BE2C (cell line): ENCODE measurements around the gene MXD4.
A peak's percentile ranks its signal among the peaks of the same experiment; 100 is the strongest.
"Not testable (repeated sequence)": the region's sequence is repeated elsewhere in the genome, so short reads cannot be mapped to it uniquely, and the experiment has no call there.

Experiments
- DNase-seq: peaks from one replicate; pipeline ENCODE4 v3.0.0-alpha.2; 2020
- H3K27me3 ChIP-seq: fragments of 250-450 bp; sonication (Bioruptor Pico); 2 replicates; pipeline ENCODE4 v1.5.1; 2020; ENCODE audit warnings: mild to moderate bottlenecking
- H3K36me3 ChIP-seq: fragments of 250-450 bp; sonication (Bioruptor Pico); 2 replicates; pipeline ENCODE4 v1.5.1; 2020; ENCODE audit warnings: mild to moderate bottlenecking
- H3K4me1 ChIP-seq: fragments of 250-450 bp; sonication (Bioruptor Pico); 2 replicates; pipeline ENCODE4 v1.5.1; 2020
- H3K4me3 ChIP-seq: 2 replicates; pipeline ENCODE4 v1.5.1; 2011; ENCODE audit warnings: low read depth, low read length
- H3K9me3 ChIP-seq: fragments of 250-450 bp; sonication (Bioruptor Pico); 2 replicates; pipeline ENCODE4 v1.5.1; 2020
- CTCF ChIP-seq: IDR thresholded peaks from 2 replicates; pipeline ENCODE4 v1.5.1; 2012; ENCODE audit warnings: mild to moderate bottlenecking, low read depth, low read length

MXD4 gene

GRCh38 chr4:2222838-2223237 lies 39.1 kb downstream of the MXD4 start:
- DNase-seq, result no peak
- no peaks in the 10 kb centered on the region for H3K9me3 ChIP-seq
- TF ChIP-seq CTCF, result no peak
- H3K4me1 ChIP-seq, result no peaks in the 10 kb centered on the region
- H3K36me3 ChIP-seq, result peaks cover 9% of the 10 kb centered on the region
- H3K4me3 ChIP-seq, result no peak overlapping the region
- no peaks in the 10 kb centered on the region for H3K27me3 ChIP-seq

GRCh38 chr4:2221378-2221777 lies 40.5 kb downstream of the MXD4 start:
- not testable (repeated sequence) for H3K27me3 ChIP-seq, H3K4me1 ChIP-seq, H3K36me3 ChIP-seq, H3K4me3 ChIP-seq, DNase-seq, H3K9me3 ChIP-seq

- H3K27me3 ChIP-seq, result no peaks in the 10 kb centered on the region
- DNase-seq, result peak; percentile 81
- no peak overlapping the region for H3K4me3 ChIP-seq
Measured at GRCh38 chr4:2220016-2220630, 41.8 kb downstream of the MXD4 start.

GRCh38 chr4:2219233-2219760 lies 42.6 kb downstream of the MXD4 start:
- no peaks in the 10 kb centered on the region for H3K9me3 ChIP-seq
- DNase-seq, result no peak
- no peaks in the 10 kb centered on the region for H3K4me1 ChIP-seq
- H3K36me3 ChIP-seq, result peaks cover 5% of the 10 kb centered on the region; the same call in 1 of the 2 replicates
- no peaks in the 10 kb centered on the region for H3K27me3 ChIP-seq
- no peak for TF ChIP-seq CTCF
- H3K4me3 ChIP-seq, result no peak overlapping the region

More at GRCh38 chr4:2220016-2220630, 41.8 kb downstream of the MXD4 start:
- peaks cover 5% of the 10 kb centered on the region; the same call in 1 of the 2 replicates for H3K36me3 ChIP-seq
- H3K9me3 ChIP-seq, result no peaks in the 10 kb centered on the region
- TF ChIP-seq CTCF, result peak; percentile 97
- H3K4me1 ChIP-seq, result no peaks in the 10 kb centered on the region

- H3K4me3 ChIP-seq, result no peak overlapping the region
- DNase-seq, result no peak
- H3K27me3 ChIP-seq, result no peaks in the 10 kb centered on the region
- TF ChIP-seq CTCF, result no peak
- no peaks in the 10 kb centered on the region for H3K4me1 ChIP-seq
- H3K36me3 ChIP-seq, result peaks cover 4% of the 10 kb centered on the region; the same call in 1 of the 2 replicates
- no peaks in the 10 kb centered on the region for H3K9me3 ChIP-seq
Measured at GRCh38 chr4:2218436-2218835, 43.5 kb downstream of the MXD4 start.

GRCh38 chr4:2217726-2218125 lies 44.2 kb downstream of the MXD4 start:
- no peak for DNase-seq
- Histone ChIP-seq H3K4me1 (no peaks in the 10 kb centered on the region), H3K9me3 (no peaks in the 10 kb centered on the region), H3K27me3 (no peaks in the 10 kb centered on the region), H3K36me3 (no peaks in the 10 kb centered on the region; the same call in 1 of the 2 replicates), H3K4me3 (no peak overlapping the region)
- no peak for TF ChIP-seq CTCF
